Measurements from ENCODE around the gene SOCS7. TPM values are rescaled to one million over a fixed set of nuclear protein-coding genes. Genes with fewer than 3 reads are reported as not detected.
A peak's percentile ranks its signal among the peaks of the same experiment; 100 is the strongest.

The SOCS7 gene
- total and polyA plus RNA-seq, 2 donors, result 3.5 to 10.4 TPM

DNA sequence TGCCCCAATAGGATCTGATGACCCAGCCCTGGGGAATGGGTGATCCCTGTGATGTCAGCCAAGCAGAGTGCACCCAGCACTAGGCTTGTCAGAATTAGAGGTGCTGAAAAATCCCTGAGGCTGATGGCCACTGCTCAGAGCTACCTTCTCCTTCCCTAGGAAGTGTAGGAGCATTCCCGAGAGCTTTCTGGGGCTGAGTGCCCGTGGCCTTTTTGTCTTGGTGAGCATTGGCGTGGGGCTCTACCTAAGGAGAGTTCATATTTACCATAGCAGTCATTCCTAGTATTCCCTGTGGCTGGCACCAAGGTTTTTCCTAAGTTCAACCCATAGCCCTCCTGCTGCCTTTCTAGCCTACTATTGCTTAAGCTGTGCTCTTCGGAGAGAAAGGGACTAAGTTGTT, 54.0 kb downstream of the SOCS7 start:
- no peaks in the 10 kb centered on the region for H3K27me3 ChIP-seq (ENCODE audit: control insufficient read depth in 2 of 2, insufficient read depth in 1 of 2, low read length in 1 of 2)
- H3K4me3 ChIP-seq (ENCODE audit: low read length in 2 of 2), result no peak overlapping the region
- no peak overlapping the region for H3K27ac ChIP-seq (ENCODE audit: low read depth in 1 of 2, low read length in 1 of 2)
- no peak for DNase-seq (ENCODE audit: low read depth in 6 of 9, low spot score in 9 of 9)
- H3K36me3 ChIP-seq (ENCODE audit: control insufficient read depth in 2 of 2, insufficient read depth in 2 of 2, low read length in 1 of 2), result peaks cover 21 to 22% of the 10 kb centered on the region in 2 donors
- no peaks in the 10 kb centered on the region for H3K9me3 ChIP-seq (ENCODE audit: control insufficient read depth in 2 of 2, insufficient read depth in 1 of 2, low read length in 1 of 2)
- 98% methylated on average over 4 of the region's 4 CpGs for WGBS
- no peaks in the 10 kb centered on the region for H3K4me1 ChIP-seq (ENCODE audit: control insufficient read depth in 2 of 2, insufficient read depth in 2 of 2, low read length in 2 of 2)

DNA sequence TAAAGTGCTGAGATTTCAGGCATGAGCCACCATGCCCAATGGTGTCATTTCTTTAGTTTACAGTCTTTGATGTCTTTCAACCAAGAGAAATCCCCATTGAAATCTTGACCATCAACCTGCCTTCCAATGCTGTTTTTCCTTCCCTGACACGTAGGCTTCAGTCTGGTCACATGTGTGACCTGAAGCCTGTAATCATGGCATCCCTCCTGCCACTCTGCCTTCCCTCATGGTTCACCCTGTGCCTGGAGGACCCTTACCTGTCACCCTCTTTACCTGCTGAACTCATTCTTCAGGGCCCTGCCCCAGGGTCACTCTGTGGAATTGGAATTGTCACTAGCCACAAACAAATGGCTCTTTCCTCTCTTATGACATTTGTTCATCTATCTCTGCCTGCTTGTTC, 58.6 kb downstream of the SOCS7 start:
- Histone ChIP-seq H3K4me1 (ENCODE audit: control insufficient read depth in 2 of 2, insufficient read depth in 2 of 2, low read length in 2 of 2) (peaks cover 7 to 8% of the 10 kb centered on the region in 2 donors), H3K27ac (ENCODE audit: low read depth in 1 of 2, low read length in 1 of 2) (no peak overlapping the region), H3K36me3 (ENCODE audit: control insufficient read depth in 2 of 2, insufficient read depth in 2 of 2, low read length in 1 of 2) (no peaks in the 10 kb centered on the region), H3K27me3 (ENCODE audit: control insufficient read depth in 2 of 2, insufficient read depth in 1 of 2, low read length in 1 of 2) (no peaks in the 10 kb centered on the region), H3K4me3 (ENCODE audit: low read length in 2 of 2) (no peak overlapping the region), H3K9me3 (ENCODE audit: control insufficient read depth in 2 of 2, insufficient read depth in 1 of 2, low read length in 1 of 2) (peaks cover 0 to 5% of the 10 kb centered on the region in 2 donors)
- WGBS, result 90% methylated on average over 1 of the region's 1 CpG
- no peak for DNase-seq (ENCODE audit: low read depth in 6 of 9, low spot score in 9 of 9)

DNA sequence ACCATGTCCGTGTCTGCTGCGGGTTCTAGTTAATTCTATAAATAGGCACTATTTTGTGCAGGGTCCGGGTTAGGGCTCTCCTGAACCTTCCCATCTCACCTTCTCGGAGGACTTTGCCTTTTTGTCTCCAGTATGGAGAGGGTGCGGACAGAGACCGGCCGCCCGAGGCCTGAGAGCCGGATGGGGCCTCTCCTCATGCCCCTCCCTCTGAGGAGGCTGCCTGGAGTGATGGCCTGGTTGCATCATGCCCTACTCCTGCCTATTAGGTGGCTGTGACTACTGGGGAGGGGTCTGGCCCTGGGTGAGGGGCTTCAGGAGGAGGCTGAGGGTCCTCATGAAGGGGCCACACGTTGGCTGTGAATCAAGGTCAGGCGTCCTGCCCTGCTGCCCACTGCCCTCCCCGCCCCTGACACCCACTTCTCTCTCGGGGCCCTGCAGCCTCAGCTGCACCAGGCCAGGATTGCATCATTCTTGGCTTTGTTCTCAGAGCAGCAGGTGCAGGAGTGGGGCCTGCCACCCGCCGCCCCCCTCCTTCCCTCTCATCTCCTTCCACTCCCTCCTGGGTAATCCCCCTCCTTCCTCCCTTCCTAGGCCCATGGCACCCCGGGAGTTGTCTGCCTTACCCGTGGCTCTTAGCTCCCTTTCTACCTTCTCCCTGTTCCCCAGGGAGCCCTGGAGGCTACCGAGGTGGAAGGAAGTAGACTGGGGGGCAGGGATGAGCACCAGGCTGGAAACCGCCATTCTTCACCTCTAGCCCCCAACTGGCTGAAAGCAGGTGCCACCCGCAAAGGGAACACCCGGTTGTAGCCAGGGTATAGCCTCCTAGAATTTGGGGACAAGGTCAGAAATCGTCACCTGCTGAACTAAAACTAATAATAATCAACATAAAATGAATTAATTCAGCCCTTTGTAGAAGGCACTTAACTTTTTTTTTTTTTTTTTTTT, 63.9 kb downstream of the SOCS7 start:
- WGBS, result 22% methylated on average over 22 of the region's 22 CpGs
- Histone ChIP-seq H3K36me3 (ENCODE audit: control insufficient read depth in 2 of 2, insufficient read depth in 2 of 2, low read length in 1 of 2) (no peaks in the 10 kb centered on the region), H3K4me1 (ENCODE audit: control insufficient read depth in 2 of 2, insufficient read depth in 2 of 2, low read length in 2 of 2) (peaks cover 39 to 54% of the 10 kb centered on the region in 2 donors), H3K4me3 (ENCODE audit: low read length in 2 of 2) (peak overlapping the region in 1 of 2 donors; percentile 5), H3K27ac (ENCODE audit: low read depth in 1 of 2, low read length in 1 of 2) (peak overlapping the region; percentile 74 to 95), H3K9me3 (ENCODE audit: control insufficient read depth in 2 of 2, insufficient read depth in 1 of 2, low read length in 1 of 2) (peaks cover 0 to 6% of the 10 kb centered on the region in 2 donors), H3K27me3 (ENCODE audit: control insufficient read depth in 2 of 2, insufficient read depth in 1 of 2, low read length in 1 of 2) (peaks cover 0 to 27% of the 10 kb centered on the region in 2 donors)
- DNase-seq (ENCODE audit: low read depth in 6 of 9, low spot score in 9 of 9), result peak; percentile 61 to 92 (median 75)

DNA sequence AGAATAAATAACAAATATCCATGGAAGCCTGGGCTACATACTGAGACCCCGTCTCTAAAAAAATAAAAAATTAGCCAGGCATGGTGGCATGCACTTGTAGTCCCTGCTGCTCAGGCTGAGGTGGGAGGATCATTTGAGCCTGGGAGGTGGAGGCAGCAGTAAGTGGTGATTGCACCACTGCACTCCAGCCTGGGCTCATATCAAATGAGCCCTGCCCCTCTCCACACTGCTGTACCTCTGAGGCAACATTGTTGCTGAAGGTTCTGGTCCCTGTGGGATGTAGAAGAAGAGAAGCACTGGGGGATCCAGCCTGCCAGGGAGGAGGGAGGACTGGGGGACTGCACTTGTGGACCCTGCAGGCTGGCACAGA, 65.2 kb downstream of the SOCS7 start:
- H3K4me1 ChIP-seq (ENCODE audit: control insufficient read depth in 2 of 2, insufficient read depth in 2 of 2, low read length in 2 of 2), result peaks cover 42 to 66% of the 10 kb centered on the region in 2 donors
- peaks cover 0 to 39% of the 10 kb centered on the region in 2 donors for H3K27me3 ChIP-seq (ENCODE audit: control insufficient read depth in 2 of 2, insufficient read depth in 1 of 2, low read length in 1 of 2)
- H3K27ac ChIP-seq (ENCODE audit: low read depth in 1 of 2, low read length in 1 of 2), result no peak overlapping the region
- DNase-seq (ENCODE audit: low read depth in 6 of 9, low spot score in 9 of 9), result no peak
- 91% methylated on average over 1 of the region's 1 CpG for WGBS
- H3K9me3 ChIP-seq (ENCODE audit: control insufficient read depth in 2 of 2, insufficient read depth in 1 of 2, low read length in 1 of 2), result peaks cover 0 to 6% of the 10 kb centered on the region in 2 donors
- no peaks in the 10 kb centered on the region for H3K36me3 ChIP-seq (ENCODE audit: control insufficient read depth in 2 of 2, insufficient read depth in 2 of 2, low read length in 1 of 2)
- H3K4me3 ChIP-seq (ENCODE audit: low read length in 2 of 2), result no peak overlapping the region

DNA sequence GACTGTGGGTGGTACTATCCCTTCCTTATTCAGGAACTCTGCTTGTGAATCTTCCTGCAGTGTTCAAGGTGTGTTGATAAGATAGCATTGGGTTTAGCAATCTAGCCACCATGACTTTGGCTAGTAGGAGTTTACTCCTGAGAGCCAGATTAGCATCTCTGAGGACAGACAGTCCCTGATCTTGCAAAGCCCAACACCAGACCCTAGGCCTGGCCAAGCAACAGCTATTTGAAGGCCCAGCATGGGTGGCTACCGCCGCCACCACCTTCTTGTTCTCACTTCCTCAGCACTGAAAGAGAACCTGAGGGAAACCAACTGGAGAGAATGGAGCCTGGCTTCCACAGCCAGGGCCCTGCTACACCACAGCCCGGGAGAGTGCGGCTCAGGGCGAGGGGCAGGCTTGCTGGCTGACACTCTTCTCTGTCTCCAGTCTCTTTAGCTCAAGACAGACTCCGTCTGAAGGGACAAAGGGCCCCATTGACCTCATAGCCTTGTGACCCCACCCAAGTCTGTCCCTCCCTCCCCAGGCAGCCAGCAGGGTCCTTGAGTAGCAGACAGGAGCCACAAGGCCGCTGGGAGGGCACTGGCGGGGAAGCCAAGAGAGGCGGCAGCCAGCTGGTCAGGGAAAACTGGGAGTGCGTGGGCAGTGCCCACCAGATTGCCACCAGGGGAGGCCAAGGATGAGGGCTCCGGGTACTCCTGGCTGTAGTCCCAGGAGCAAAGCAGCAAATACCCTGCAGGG, 65.7 kb downstream of the SOCS7 start:
- peaks cover 0 to 43% of the 10 kb centered on the region in 2 donors for H3K27me3 ChIP-seq (ENCODE audit: control insufficient read depth in 2 of 2, insufficient read depth in 1 of 2, low read length in 1 of 2)
- DNase-seq (ENCODE audit: low read depth in 6 of 9, low spot score in 9 of 9), result no peak
- H3K27ac ChIP-seq (ENCODE audit: low read depth in 1 of 2, low read length in 1 of 2), result no peak overlapping the region
- H3K4me3 ChIP-seq (ENCODE audit: low read length in 2 of 2), result no peak overlapping the region
- no peaks in the 10 kb centered on the region for H3K36me3 ChIP-seq (ENCODE audit: control insufficient read depth in 2 of 2, insufficient read depth in 2 of 2, low read length in 1 of 2)
- WGBS, result 93% methylated on average over 11 of the region's 11 CpGs
- H3K9me3 ChIP-seq (ENCODE audit: control insufficient read depth in 2 of 2, insufficient read depth in 1 of 2, low read length in 1 of 2), result peaks cover 0 to 6% of the 10 kb centered on the region in 2 donors
- H3K4me1 ChIP-seq (ENCODE audit: control insufficient read depth in 2 of 2, insufficient read depth in 2 of 2, low read length in 2 of 2), result peaks cover 42 to 69% of the 10 kb centered on the region in 2 donors

DNA sequence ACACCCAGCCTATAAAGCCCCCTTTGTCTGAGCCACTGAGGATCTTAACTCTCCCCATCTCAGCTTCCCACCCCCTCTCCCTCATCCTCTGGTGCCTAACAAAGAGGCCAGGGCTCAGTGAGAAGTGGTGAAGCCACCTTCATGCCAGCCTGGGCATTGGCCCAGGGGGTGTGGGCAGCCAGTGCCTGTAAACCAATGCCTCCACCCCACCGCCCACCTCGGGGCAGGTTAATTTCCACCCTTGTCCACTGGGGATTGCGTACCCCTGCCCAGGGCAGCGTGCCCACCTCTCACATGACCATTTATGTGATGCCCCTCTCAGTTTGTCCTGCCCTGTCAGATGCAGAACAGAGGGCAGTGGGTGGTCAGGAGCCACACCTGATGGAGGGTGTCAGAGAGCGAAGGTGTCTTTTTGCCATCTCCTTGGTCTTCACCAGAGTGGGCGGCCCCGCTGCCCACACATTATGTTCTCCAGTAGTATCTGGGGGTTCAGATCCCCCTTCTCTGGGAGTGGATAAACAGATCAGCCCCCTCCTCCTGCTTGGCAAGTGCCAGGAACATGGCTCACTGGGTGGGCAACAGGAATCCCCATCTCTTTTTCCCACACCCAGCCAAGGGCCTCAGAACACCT, 66.5 kb downstream of the SOCS7 start:
- Histone ChIP-seq H3K9me3 (ENCODE audit: control insufficient read depth in 2 of 2, insufficient read depth in 1 of 2, low read length in 1 of 2) (peaks cover 0 to 6% of the 10 kb centered on the region in 2 donors), H3K36me3 (ENCODE audit: control insufficient read depth in 2 of 2, insufficient read depth in 2 of 2, low read length in 1 of 2) (no peaks in the 10 kb centered on the region), H3K4me1 (ENCODE audit: control insufficient read depth in 2 of 2, insufficient read depth in 2 of 2, low read length in 2 of 2) (peaks cover 42 to 71% of the 10 kb centered on the region in 2 donors), H3K27ac (ENCODE audit: low read depth in 1 of 2, low read length in 1 of 2) (no peak overlapping the region), H3K4me3 (ENCODE audit: low read length in 2 of 2) (no peak overlapping the region), H3K27me3 (ENCODE audit: control insufficient read depth in 2 of 2, insufficient read depth in 1 of 2, low read length in 1 of 2) (peaks cover 0 to 46% of the 10 kb centered on the region in 2 donors)
- 97% methylated on average over 7 of the region's 7 CpGs for WGBS
- no peak for DNase-seq (ENCODE audit: low read depth in 6 of 9, low spot score in 9 of 9)

DNA sequence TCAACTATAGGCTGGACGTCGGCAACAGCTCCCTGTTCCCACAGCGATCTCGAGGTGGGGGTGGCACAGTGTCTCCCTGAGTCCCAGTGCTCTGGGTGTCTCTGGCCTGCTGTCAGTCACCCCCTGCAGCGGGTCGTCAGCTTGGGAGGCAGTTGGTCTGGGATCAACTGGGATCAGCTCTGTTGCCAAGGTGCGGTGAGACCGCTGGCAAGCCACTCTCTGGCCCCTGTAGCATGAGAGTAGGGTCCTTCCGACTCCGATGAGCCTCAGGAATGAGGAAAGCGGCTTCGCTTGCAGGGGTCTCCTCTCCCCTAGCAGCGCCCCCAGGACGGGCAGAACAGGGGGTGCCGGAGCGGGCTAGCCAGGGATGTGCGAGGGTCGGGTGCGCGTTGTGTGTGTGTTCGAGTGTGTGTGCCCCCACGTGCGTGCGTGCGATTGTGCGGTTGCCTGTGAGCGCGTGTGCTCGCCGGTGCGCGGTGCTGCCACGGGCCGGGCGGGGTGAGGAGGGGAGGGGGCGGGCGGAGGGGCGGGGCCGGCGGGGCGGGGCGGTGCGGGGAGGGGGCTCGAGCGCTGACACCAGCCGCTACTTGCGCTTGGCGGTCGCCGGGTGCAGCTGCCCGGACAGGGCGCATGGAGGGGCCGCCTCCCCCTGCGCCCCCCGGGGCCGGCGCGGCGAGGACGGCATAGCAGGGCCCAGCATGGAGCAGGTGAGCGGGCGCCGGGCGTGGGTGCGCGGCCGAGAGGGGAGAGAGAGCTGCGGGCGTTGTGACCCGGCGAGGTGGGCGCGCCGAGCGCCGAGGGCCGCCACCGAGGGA, 67.3 kb downstream of the SOCS7 start:
- WGBS, result 6% methylated on average over 78 of the region's 78 CpGs
- DNase-seq (ENCODE audit: low read depth in 6 of 9, low spot score in 9 of 9), result peak in 1 of 9 donors; percentile 43
- Histone ChIP-seq H3K27ac (ENCODE audit: low read depth in 1 of 2, low read length in 1 of 2) (no peak overlapping the region), H3K4me1 (ENCODE audit: control insufficient read depth in 2 of 2, insufficient read depth in 2 of 2, low read length in 2 of 2) (peaks cover 45 to 74% of the 10 kb centered on the region in 2 donors), H3K27me3 (ENCODE audit: control insufficient read depth in 2 of 2, insufficient read depth in 1 of 2, low read length in 1 of 2) (peaks cover 0 to 46% of the 10 kb centered on the region in 2 donors), H3K9me3 (ENCODE audit: control insufficient read depth in 2 of 2, insufficient read depth in 1 of 2, low read length in 1 of 2) (peaks cover 0 to 6% of the 10 kb centered on the region in 2 donors), H3K36me3 (ENCODE audit: control insufficient read depth in 2 of 2, insufficient read depth in 2 of 2, low read length in 1 of 2) (no peaks in the 10 kb centered on the region), H3K4me3 (ENCODE audit: low read length in 2 of 2) (peak overlapping the region in 1 of 2 donors; percentile 54)

DNA sequence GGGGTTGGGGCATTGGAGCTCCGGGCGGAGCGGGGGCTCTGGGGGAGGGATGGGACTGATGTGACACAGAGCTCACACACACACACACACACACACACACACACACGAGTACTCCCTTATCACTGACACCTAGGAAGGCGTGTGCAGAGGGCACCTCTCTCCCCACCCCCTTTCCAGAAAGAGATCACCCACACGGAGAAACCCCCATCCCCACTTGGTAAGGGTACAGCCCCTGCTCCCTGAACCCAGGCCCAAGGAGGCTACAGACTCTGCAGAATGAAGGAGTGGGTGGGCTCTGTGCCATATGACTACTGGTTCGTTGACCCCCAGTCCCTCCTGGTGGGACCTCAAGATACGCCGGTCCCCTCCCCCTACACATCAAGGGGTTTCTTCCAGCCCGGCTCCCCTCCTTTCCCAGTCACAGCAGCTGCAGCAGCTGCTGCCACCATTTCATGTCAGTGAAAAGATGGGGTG, 67.9 kb downstream of the SOCS7 start:
- H3K36me3 ChIP-seq (ENCODE audit: control insufficient read depth in 2 of 2, insufficient read depth in 2 of 2, low read length in 1 of 2), result no peaks in the 10 kb centered on the region
- peak overlapping the region; percentile 8 to 54 for H3K4me3 ChIP-seq (ENCODE audit: low read length in 2 of 2)
- peaks cover 0 to 46% of the 10 kb centered on the region in 2 donors for H3K27me3 ChIP-seq (ENCODE audit: control insufficient read depth in 2 of 2, insufficient read depth in 1 of 2, low read length in 1 of 2)
- peaks cover 1 to 6% of the 10 kb centered on the region in 2 donors for H3K9me3 ChIP-seq (ENCODE audit: control insufficient read depth in 2 of 2, insufficient read depth in 1 of 2, low read length in 1 of 2)
- WGBS, result 5% methylated on average over 10 of the region's 10 CpGs
- DNase-seq (ENCODE audit: low read depth in 6 of 9, low spot score in 9 of 9), result peak in 1 of 9 donors; percentile 50
- H3K4me1 ChIP-seq (ENCODE audit: control insufficient read depth in 2 of 2, insufficient read depth in 2 of 2, low read length in 2 of 2), result peaks cover 47 to 78% of the 10 kb centered on the region in 2 donors
- H3K27ac ChIP-seq (ENCODE audit: low read depth in 1 of 2, low read length in 1 of 2), result no peak overlapping the region
